Astrocyte (in vitro differentiated cells and primary cell): ENCODE measurements around the gene FRMD6. TPM values are rescaled to one million over a fixed set of nuclear protein-coding genes. Genes with fewer than 3 reads are reported as not detected.

Experiments used
- DNase-seq: peaks from one replicate; pipeline ENCODE4 v3.0.0-alpha.2; 2010; ENCODE audit warnings: low read depth
- FAIRE-seq: peaks from 2 replicates; lab custom pipeline; 2011; peaks lifted over from hg19 to GRCh38; lab: Jason Lieb, UNC
- H2AFZ ChIP-seq: 2 replicates; pipeline ENCODE4 v1.6.0; 2012; ENCODE audit warnings: low read depth, low read length, inconsistent platforms
- H3K27ac ChIP-seq: 2 replicates; pipeline ENCODE4 v1.5.1; 2011; ENCODE audit warnings: low read depth, low read length, inconsistent platforms
- H3K27me3 ChIP-seq: 2 replicates; pipeline ENCODE4 v1.6.0; 2011; ENCODE audit warnings: low read length, inconsistent platforms; ENCODE audit not compliant: insufficient read depth
- H3K36me3 ChIP-seq: 2 replicates; pipeline ENCODE4 v1.5.1; 2011; ENCODE audit warnings: low read length, inconsistent platforms; ENCODE audit not compliant: insufficient read depth
- H3K4me1 ChIP-seq: 2 replicates; pipeline ENCODE4 v1.5.1; 2011; ENCODE audit warnings: low read length, inconsistent platforms; ENCODE audit not compliant: insufficient read depth
- H3K4me2 ChIP-seq: 2 replicates; pipeline ENCODE4 v1.6.0; 2012; ENCODE audit warnings: low read length, inconsistent platforms
- H3K4me3 ChIP-seq: 2 replicates; pipeline ENCODE4 v1.5.1; 2011; ENCODE audit warnings: low read depth, mild to moderate bottlenecking, low read length, inconsistent platforms; ENCODE audit not compliant: insufficient read depth
- H3K79me2 ChIP-seq: 2 replicates; pipeline ENCODE4 v1.6.0; 2012; ENCODE audit warnings: mild to moderate bottlenecking, low read length, inconsistent platforms; ENCODE audit not compliant: insufficient read depth
- H3K9ac ChIP-seq: 2 replicates; pipeline ENCODE4 v1.6.0; 2012; ENCODE audit warnings: mild to moderate bottlenecking, low read length, inconsistent platforms
- H3K9me3 ChIP-seq: 2 replicates; pipeline ENCODE4 v1.5.1; 2012; ENCODE audit warnings: low read depth, mild to moderate bottlenecking, low read length, inconsistent platforms; ENCODE audit not compliant: insufficient read depth
- H4K20me1 ChIP-seq: 2 replicates; pipeline ENCODE4 v1.6.0; 2012; ENCODE audit warnings: low read length, inconsistent platforms; ENCODE audit not compliant: insufficient read depth
- H3K27ac Mint-ChIP-seq: one replicate; pipeline ENCODE4 v1.8.0; 2021; ENCODE audit warnings: mild to moderate bottlenecking, mixed read lengths; ENCODE audit not compliant: unreplicated experiment
- H3K27me3 Mint-ChIP-seq: one replicate; pipeline ENCODE4 v1.8.0; 2021; ENCODE audit warnings: low read depth, mixed read lengths; ENCODE audit not compliant: unreplicated experiment
- H3K36me3 Mint-ChIP-seq: one replicate; pipeline ENCODE4 v1.8.0; 2021; ENCODE audit warnings: low read depth, mixed read lengths; ENCODE audit not compliant: unreplicated experiment
- H3K4me1 Mint-ChIP-seq: one replicate; pipeline ENCODE4 v1.8.0; 2021; ENCODE audit warnings: low read depth, mixed read lengths; ENCODE audit not compliant: unreplicated experiment
- H3K4me3 Mint-ChIP-seq: one replicate; pipeline ENCODE4 v1.8.0; 2021; ENCODE audit warnings: mild to moderate bottlenecking, moderate library complexity, mixed read lengths; ENCODE audit not compliant: unreplicated experiment
- H3K9me3 Mint-ChIP-seq: one replicate; pipeline ENCODE4 v1.8.0; 2021; ENCODE audit warnings: mild to moderate bottlenecking, mixed read lengths; ENCODE audit not compliant: unreplicated experiment
- EZH2 ChIP-seq: IDR thresholded peaks from 2 replicates; pipeline ENCODE4 v1.6.1; 2012; ENCODE audit warnings: mild to moderate bottlenecking, low read length, inconsistent platforms; ENCODE audit not compliant: insufficient read depth
- total RNA-seq: library from RNA; stranded (reverse); gene quantifications from 2 replicates; pipeline ENCODE4 v1.2.1, GENCODE V29; 2021
- TF ChIP-seq, protein P1 (sequence below): IDR thresholded peaks from 2 replicates; pipeline ENCODE4 v1.5.1; 2011; ENCODE audit warnings: low read depth, mild to moderate bottlenecking, inconsistent platforms, low read length, moderate library complexity; ENCODE audit not compliant: insufficient read depth

FRMD6 gene
- total RNA-seq, 1 donor from 2014 or later, result 492 TPM

DNA sequence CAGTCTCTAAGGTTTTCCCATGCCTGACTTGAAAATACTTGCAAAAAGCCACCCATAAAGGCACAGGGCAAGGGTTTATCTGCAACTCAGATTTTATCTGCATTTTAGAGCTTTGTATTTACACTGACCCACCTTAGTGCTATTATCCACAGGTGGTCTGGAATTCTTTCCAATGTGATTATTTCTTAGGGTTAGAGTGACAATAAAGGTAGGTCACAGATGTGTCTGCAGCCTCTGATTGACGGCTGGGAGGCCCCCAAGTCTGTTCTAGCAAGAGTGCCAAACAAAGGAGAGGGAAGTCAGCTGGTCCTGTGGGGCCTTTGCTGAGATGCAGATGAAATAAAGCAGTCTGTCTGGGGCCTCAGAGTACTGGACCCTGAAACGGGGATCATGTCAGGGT, 64.0 kb downstream of the FRMD6 start:
- no peaks in the 10 kb centered on the region for H3K27me3 Mint-ChIP-seq
- Histone ChIP-seq H2AFZ (no peak overlapping the region), H3K9ac (peak overlapping the region; percentile 0), H3K36me3 (peaks cover 97% of the 10 kb centered on the region), H3K27me3 (no peaks in the 10 kb centered on the region), H3K4me1 (peaks cover 4% of the 10 kb centered on the region), H3K27ac (peak overlapping the region; percentile 4), H3K79me2 (peaks cover 42% of the 10 kb centered on the region), H4K20me1 (peaks cover 72% of the 10 kb centered on the region), H3K4me2 (no peak overlapping the region), H3K9me3 (no peaks in the 10 kb centered on the region), H3K4me3 (no peak overlapping the region)
- H3K27ac Mint-ChIP-seq, result peak overlapping the region; percentile 78
- TF ChIP-seq EZH2, result no peak
- TF ChIP-seq, protein P1, sequence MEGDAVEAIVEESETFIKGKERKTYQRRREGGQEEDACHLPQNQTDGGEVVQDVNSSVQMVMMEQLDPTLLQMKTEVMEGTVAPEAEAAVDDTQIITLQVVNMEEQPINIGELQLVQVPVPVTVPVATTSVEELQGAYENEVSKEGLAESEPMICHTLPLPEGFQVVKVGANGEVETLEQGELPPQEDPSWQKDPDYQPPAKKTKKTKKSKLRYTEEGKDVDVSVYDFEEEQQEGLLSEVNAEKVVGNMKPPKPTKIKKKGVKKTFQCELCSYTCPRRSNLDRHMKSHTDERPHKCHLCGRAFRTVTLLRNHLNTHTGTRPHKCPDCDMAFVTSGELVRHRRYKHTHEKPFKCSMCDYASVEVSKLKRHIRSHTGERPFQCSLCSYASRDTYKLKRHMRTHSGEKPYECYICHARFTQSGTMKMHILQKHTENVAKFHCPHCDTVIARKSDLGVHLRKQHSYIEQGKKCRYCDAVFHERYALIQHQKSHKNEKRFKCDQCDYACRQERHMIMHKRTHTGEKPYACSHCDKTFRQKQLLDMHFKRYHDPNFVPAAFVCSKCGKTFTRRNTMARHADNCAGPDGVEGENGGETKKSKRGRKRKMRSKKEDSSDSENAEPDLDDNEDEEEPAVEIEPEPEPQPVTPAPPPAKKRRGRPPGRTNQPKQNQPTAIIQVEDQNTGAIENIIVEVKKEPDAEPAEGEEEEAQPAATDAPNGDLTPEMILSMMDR, result no peak
- H3K4me1 Mint-ChIP-seq, result peaks cover 70% of the 10 kb centered on the region
- DNase-seq (no peak), FAIRE-seq (no peak)
- H3K4me3 Mint-ChIP-seq, result no peak overlapping the region
- no peaks in the 10 kb centered on the region for H3K9me3 Mint-ChIP-seq
- peaks cover 19% of the 10 kb centered on the region for H3K36me3 Mint-ChIP-seq

DNA sequence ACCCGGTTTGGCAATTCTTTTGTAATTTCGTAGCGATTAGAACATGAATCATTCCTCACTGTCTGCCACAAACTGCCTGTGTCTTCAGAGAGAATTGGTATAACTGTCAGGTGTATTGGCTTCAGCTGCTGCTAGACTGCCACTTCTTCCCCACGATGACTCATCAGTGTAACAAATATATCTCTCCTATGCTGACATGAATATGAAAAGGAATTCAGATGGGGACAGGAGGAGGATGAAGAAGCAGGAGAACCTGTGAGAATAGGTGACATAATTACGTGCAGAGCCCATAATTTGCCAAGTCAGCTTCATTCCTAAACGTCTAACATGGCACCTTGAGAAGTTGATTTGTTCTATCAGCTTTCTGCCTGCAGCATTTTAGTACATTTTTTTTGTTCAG, 64.9 kb downstream of the FRMD6 start:
- H3K79me2 ChIP-seq, result peaks cover 39% of the 10 kb centered on the region
- H3K27me3 Mint-ChIP-seq, result no peaks in the 10 kb centered on the region
- H3K36me3 Mint-ChIP-seq, result peaks cover 23% of the 10 kb centered on the region
- H3K27me3 ChIP-seq, result no peaks in the 10 kb centered on the region
- no peak overlapping the region for H2AFZ ChIP-seq
- H3K9me3 ChIP-seq, result no peaks in the 10 kb centered on the region
- no peak overlapping the region for H3K4me3 ChIP-seq
- H3K4me2 ChIP-seq, result no peak overlapping the region
- H3K27ac Mint-ChIP-seq, result peak overlapping the region; percentile 66
- no peaks in the 10 kb centered on the region for H3K9me3 Mint-ChIP-seq
- peak; percentile 51 for DNase-seq
- no peak overlapping the region for H3K9ac ChIP-seq
- H3K27ac ChIP-seq, result no peak overlapping the region
- H3K4me3 Mint-ChIP-seq, result peak overlapping the region; percentile 52
- H4K20me1 ChIP-seq, result peaks cover 76% of the 10 kb centered on the region
- FAIRE-seq, result no peak
- H3K4me1 Mint-ChIP-seq, result peaks cover 73% of the 10 kb centered on the region
- TF ChIP-seq, protein P1, result no peak
- no peak for TF ChIP-seq EZH2
- H3K4me1 ChIP-seq, result peaks cover 4% of the 10 kb centered on the region
- peaks cover 93% of the 10 kb centered on the region for H3K36me3 ChIP-seq

DNA sequence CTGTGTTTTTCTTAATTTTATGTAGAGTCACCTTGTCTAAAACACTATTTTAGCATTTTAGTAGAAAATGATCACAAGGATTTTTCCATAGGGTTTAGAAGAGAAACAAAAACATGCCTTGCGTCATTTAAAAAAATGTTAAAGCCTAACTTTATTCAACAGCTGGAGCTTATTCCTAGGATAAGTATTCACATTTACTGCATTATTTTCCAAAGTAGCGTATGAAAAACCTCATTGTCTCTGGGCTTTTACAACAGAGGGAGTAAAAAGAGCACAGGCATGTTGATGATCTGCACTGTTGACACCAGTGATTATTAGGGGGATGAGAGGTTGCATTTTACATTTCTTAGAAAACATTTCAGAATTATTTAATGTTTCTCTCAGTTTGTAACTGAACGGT, 66.1 kb downstream of the FRMD6 start:
- Histone ChIP-seq H3K4me1 (peaks cover 4% of the 10 kb centered on the region), H3K4me3 (no peak overlapping the region), H3K36me3 (peaks cover 94% of the 10 kb centered on the region), H4K20me1 (peaks cover 75% of the 10 kb centered on the region), H3K9me3 (no peaks in the 10 kb centered on the region), H3K9ac (no peak overlapping the region), H2AFZ (no peak overlapping the region), H3K4me2 (no peak overlapping the region), H3K79me2 (peaks cover 36% of the 10 kb centered on the region), H3K27ac (no peak overlapping the region), H3K27me3 (no peaks in the 10 kb centered on the region)
- TF ChIP-seq EZH2, result no peak
- TF ChIP-seq, protein P1, result no peak
- no peak for FAIRE-seq
- Mint-ChIP-seq H3K4me3 (no peak overlapping the region), H3K4me1 (peaks cover 70% of the 10 kb centered on the region), H3K36me3 (peaks cover 24% of the 10 kb centered on the region), H3K27me3 (no peaks in the 10 kb centered on the region), H3K27ac (no peak overlapping the region), H3K9me3 (no peaks in the 10 kb centered on the region)
- no peak for DNase-seq
